Kidney epithelial cell (primary cell): ENCODE measurements around the gene STN1. TPM values are rescaled to one million over a fixed set of nuclear protein-coding genes. Genes with fewer than 3 reads are reported as not detected.

Experiments used
- DNase-seq: peaks from one replicate; pipeline ENCODE4 v3.0.0-alpha.2; 2010; ENCODE audit warnings: low read depth
- H3K27me3 ChIP-seq: 2 replicates; pipeline ENCODE4 v1.6.0; 2011; ENCODE audit warnings: low read length; ENCODE audit not compliant: control insufficient read depth, insufficient read depth
- H3K36me3 ChIP-seq: 2 replicates; pipeline ENCODE4 v1.5.1; 2011; ENCODE audit warnings: low read length; ENCODE audit not compliant: control insufficient read depth, insufficient read depth
- H3K4me3 ChIP-seq: 2 replicates; pipeline ENCODE4 v1.5.1; 2011; ENCODE audit warnings: low read depth, mild to moderate bottlenecking, control low read depth, low read length
- CTCF ChIP-seq: IDR thresholded peaks from 2 replicates; pipeline ENCODE4 v1.5.1; 2011; ENCODE audit warnings: mild to moderate bottlenecking, moderate library complexity, low read length, control low read depth, inconsistent platforms; ENCODE audit not compliant: insufficient read depth, poor library complexity, severe bottlenecking
- total RNA-seq: library from RNA; depleted of rRNA; stranded (reverse); fragments of >200 nt; gene quantifications from 2 replicates; pipeline ENCODE4 v1.2.3, GENCODE V29; 2015

Gene STN1
- total RNA-seq, 1 donor from 2014 or later, result 25.1 TPM

GRCh38 chr10:103919648-103920025 lies 1.7 kb upstream of the STN1 start:
- Histone ChIP-seq H3K27me3 (no peaks in the 10 kb centered on the region), H3K4me3 (no peak overlapping the region), H3K36me3 (no peaks in the 10 kb centered on the region)
- DNase-seq, result no peak
- TF ChIP-seq CTCF, result no peak

DNA sequence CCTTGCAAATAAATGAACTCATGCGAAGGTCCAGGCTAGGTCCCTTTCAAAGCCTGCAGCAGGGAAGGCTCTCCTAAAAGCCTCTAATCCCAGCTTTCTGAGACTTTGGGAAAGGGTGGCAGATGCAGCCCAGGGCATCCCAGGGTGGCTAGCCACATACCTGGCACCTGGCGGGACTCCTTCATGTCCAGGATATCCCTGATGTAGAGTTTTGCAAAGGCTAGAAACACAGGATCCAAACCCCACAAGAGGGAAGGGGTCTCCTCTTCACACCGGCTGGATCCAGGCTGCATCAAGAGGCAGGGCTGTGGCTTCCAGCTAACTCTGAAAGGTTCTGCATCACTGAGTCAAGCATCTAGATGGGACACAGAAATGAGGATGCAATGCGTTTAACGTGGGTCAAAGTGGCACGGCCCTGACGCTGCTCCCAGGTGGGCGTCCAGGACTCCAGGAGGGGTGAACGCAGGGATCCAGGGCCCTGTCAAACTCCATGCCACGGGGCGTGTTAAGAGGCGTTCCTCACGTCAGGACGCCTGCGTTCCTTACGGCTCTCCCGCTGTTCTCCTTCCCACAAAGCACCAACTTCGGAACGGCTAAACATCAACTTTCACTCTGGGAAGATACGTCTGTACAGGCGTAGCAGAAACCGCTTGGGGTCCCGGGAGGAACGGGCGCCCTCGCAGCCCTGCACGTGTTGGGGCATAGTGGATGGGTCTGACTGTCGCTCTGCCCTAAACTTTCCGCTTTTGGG lies 507 bp downstream of the STN1 start:
- peak overlapping the region; percentile 53 for H3K4me3 ChIP-seq
- DNase-seq, result no peak
- H3K27me3 ChIP-seq, result no peaks in the 10 kb centered on the region
- TF ChIP-seq CTCF, result no peak
- H3K36me3 ChIP-seq, result no peaks in the 10 kb centered on the region

DNA sequence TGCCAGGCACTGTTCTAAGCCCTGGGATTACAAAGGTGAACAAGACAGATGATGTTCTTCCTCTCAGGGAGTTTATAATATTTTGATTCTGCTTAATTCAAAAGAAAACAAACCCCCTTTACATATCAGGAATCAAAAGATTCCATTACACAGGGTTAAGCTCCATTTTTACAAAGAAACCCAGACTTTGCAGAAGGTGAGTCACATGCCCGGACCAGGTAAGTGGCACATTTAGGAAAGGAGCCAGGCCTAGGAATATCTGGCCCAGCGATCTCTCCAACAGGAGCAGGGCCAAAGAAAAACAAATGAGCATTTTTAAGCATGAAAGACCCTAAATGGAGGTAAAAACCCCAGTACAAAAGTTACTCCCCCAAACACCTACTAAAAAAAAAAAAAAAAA lies 1.1 kb downstream of the STN1 start:
- Histone ChIP-seq H3K36me3 (no peaks in the 10 kb centered on the region), H3K4me3 (peak overlapping the region; percentile 53), H3K27me3 (no peaks in the 10 kb centered on the region)
- DNase-seq, result no peak
- no peak for TF ChIP-seq CTCF

DNA sequence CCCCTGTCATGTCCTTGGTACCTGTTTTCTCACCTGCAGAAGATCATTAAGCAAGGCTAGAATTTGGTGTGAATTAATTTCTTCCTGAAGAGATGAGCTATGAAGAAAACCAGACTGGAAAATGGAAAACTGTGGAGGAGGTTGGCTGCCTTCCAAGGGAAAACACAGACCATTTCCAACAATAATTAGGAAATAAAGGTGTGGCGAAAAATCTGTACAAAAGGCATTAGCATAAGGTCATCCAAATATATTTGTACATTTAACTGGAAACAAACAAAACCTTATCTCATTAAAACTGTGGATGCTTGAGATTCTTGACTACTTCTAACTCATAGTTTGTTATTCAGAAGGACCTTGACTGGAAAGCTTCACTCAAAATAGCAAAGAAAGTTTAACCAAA lies 1.7 kb downstream of the STN1 start:
- DNase-seq, result no peak
- Histone ChIP-seq H3K4me3 (no peak overlapping the region), H3K27me3 (no peaks in the 10 kb centered on the region), H3K36me3 (no peaks in the 10 kb centered on the region)
- no peak for TF ChIP-seq CTCF

GRCh38 chr10:103915796-103916195 lies 2.2 kb downstream of the STN1 start:
- Histone ChIP-seq H3K27me3 (no peaks in the 10 kb centered on the region), H3K36me3 (no peaks in the 10 kb centered on the region), H3K4me3 (no peak overlapping the region)
- no peak for DNase-seq
- TF ChIP-seq CTCF, result no peak

DNA sequence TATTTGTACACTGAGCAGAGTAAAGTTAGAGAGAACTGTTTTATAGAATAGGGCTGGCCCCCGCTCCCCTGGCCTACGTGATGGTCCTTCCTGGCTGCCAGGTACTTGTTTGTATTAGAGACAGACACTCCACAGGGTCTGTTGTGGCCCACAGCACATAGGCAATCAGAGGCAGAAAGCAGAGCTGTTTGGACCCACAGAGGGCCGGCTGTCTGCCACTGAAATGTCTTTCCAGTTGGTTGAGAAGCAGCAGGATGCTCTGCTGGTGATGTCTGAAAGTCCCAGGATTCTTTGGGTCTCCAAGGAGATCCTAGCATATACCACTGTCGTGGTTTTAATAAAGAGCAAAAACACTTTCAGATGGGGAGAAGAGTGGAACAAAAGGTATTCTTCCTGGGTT lies 5.2 kb downstream of the STN1 start:
- Histone ChIP-seq H3K36me3 (no peaks in the 10 kb centered on the region), H3K4me3 (no peak overlapping the region), H3K27me3 (no peaks in the 10 kb centered on the region)
- no peak for TF ChIP-seq CTCF
- DNase-seq, result no peak
